Stimulated activated CD4-positive, alpha-beta T cell treated with anti-CD3 and anti-CD28 coated beads, Interleukin-12 subunit alpha, Interleukin-12 subunit beta, amount 100 ng/mL, for 48 hours (primary cell): ENCODE results near the gene SMDT1.

Experiments used
- DNase-seq, 3 donors: peaks; one replicate each; pipeline ENCODE4 v3.0.0-alpha.2; 2020; ENCODE audit warnings: low read depth in 2 of 3, low spot score in 1 of 3

The SMDT1 gene

DNA sequence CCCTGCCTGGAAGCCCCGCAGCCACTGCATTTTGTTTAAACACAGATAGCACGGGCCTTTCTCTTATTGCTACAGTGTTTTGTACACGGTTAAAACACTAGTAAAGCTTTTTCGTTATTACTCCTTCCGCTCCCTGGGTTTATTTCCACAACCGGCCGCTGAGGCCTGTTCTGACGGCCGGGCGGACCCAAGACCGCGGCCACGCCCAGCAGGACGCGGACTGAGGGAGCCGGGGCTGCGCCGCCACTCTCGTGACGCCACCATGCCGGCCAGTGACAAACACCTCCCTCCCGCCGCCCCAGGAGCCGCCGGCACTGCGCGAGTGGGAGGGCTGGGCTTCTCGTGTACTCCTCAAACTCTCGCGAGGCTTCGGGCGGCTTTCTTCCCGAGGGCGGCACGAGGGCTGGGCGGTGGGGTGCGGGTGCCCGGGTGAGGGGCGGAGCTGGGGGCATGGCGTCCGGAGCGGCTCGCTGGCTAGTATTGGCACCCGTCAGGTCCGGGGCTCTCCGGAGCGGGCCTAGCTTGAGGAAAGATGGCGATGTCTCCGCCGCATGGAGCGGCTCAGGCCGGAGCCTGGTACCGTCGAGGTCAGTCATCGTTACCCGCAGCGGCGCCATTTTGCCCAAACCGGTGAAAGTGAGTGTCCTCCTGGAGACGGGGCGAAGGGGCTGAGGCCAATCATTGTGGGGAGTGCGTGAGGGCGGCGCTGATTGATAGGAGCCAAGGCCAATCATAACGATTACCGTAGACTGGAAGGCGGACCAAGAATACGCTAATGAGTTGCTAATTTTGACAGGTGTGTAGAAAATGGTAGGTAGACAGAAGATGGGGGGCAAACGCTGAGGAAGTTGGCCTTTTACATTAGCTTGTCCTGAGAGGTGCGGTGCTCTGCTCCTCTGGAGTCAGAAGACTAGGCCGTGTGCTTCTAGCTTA is at the start of gene SMDT1:
Gene SMDT1, plus strand, starts transcription at position 382 of the 933 bp plus-strand sequence. Its CDS starts 69 bp downstream, at position 451.
- DNase-seq = peak; percentile 95 to 99 (median 96)

DNA sequence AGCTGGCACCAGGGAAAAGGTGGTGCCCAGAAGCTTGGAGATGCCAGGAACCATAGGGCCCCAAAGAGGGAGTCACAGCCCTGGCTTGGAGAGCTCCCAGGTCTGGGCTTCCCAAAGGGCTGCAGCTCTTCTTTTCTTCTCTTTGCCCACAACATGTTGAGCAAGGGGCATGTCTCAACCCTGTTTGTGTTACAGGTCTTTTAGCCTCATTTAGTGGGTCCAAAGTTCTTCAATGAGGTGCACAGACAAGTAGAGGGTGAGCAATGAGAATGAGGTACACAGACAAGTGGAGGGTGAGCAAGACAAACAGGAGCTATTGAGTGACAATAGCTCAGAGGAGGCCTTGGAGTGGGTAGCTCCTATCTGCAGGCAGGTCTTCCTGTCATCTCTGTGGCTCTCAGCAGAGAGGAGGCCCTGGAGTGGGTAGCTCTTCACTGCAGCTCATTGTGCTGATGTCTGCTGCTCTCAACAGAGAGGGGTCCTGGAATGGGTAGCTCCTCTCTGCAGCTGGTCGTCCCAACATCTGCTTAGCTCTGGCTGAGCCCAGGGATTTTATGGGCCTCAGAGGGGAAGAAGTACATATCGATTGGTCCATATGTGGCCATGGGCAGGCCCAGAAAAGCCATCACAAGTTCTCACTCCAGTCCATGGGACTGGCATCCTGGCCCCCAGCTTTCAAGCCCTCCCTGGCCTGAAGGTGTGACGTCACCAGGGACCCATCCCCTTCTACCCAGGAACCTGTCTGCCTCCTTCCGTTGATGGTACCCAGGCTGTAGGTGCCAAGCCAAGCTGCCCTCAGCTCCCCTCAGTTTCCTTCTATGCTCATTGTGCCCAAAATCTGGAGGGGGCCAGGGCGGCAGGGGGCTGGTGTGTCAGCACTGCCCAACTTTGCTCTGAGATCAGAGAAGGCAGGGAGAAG is 46.0 kb upstream of the SMDT1 start:
- DNase-seq = no peak

DNA sequence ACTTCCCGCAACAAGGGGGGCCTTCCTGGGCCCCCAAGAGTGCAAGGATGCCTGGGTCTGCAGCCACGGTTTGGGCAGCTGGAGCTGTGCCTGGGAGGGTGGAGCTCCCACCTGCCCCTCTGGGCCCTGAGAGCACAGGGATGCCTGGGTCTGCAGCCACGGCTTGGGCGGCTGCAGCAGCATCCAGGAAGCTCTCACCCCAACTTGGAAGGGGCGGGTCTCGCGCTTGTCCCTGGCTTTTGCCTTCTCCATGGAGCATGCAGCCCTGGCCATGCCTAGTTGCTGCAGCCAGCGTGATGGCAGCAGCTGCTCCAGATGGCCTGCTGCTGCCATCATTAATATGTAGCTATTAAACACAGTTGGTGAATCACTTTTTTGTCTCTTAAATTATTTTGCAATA is 44.2 kb upstream of the SMDT1 start:
- no peak for DNase-seq

GRCh38 chr22:42039271-42039670 is 40.2 kb upstream of the SMDT1 start:
- no peak for DNase-seq

GRCh38 chr22:42041784-42042183 is 37.7 kb upstream of the SMDT1 start:
- no peak for DNase-seq

- no peak for DNase-seq
These were observed 28.8 kb upstream of the SMDT1 start for GRCh38 chr22:42050641-42051180.

DNA sequence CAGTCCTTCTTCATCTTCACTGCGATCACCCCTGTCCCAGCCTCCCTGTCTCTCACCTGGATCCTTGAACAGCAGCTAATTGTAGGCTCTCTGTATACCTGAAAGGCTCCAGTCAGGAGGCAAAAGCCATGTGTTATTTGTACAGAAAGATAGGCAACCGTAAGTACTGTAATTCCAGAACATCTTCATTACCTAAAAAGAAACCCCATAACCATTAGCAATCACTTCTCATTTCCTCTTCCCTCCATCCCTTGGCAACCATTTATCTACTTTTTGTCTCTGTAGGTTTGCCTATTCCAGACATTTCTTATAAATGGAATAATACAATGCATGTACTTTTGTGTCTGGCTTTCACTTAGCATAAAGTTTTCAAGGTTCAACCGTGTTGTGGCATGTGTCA is 26.7 kb upstream of the SMDT1 start:
- no peak for DNase-seq

DNA sequence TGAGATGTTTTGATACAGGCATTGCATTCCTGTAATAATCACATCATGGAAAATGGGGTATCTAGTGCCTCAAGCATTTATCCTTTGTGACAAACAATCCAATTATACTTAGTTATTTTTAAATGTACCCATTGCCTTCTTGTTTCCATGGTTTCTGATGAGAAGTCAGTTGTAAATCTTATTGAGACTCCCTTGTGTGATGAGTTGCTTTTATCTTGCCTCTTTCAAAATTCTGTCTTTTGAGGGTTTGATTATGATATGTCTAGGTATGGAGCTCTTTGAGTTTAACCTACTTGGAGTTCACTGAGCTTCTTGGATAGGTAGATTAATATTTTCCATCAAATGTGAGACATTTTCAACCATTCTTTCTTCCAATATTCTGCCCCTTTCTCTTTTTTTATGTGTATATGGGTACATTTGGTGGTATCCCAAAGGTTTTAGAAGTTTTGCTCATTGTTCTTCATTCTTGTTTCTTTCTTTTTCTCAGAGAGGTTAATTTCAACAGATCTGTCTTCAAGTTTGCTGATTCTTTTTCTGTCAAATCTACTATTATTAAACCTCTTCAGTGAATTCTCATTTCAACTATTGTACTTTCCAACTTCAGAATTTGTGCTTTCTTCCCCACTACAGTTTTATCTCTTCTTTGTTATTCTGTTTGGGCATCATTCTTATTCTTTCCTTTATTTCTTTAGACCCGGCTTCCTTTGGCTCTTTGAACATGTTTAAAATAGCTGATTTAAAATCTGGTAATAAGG is 22.6 kb upstream of the SMDT1 start:
- DNase-seq = no peak

DNA sequence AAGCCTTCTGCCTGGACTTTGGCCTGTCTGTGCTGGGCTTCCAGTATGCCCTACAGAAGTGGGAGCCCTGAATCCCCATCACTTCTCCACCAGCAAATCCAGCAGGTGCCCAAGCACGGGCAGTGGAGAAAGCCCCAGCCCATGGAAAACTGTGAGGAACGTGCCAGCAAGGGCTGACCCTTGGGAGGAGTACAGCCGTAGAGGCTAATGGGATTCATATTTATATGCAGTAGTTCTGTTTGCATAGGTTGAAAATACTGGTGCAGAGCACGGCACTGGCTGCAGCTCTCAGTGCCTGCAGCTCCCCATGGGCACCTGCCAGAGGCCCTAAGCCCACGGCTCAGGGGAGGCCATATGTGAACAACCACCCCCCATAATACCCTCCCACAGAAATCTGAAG is 19.0 kb upstream of the SMDT1 start:
- DNase-seq = no peak

- no peak for DNase-seq
These were observed 18.5 kb upstream of the SMDT1 start for GRCh38 chr22:42061041-42061440.

DNA sequence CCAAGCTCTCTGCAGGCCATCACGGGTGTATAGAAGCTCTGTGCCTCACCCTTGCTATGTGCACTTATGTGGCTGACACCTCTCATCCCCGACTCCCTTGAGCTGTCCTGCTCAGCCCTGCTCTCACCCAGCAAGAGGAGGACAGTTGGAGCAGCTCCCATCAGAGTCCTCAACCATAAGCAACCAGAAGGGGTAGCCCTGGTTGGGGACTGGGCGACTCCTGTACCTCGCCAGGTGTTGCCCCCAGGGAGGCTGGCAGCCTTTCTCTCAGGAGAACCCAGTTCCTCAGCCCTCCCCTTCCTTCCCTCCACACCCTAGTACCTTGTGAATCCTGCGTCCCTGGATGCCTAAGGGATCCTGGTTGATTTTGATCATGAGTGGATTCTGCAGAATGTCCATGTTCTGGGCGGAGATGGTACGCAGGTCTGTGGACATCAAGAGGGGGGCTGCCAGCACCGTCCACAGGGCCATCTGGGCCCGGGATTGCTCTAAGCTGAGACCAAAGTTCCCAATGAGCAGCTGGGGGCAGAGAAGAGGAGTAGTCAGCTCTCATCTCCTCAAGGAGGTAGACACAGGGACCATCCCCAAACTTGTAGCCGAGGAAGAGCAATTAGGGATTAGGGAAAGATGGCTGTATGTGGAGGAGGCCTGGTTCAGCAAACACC is 16.9 kb upstream of the SMDT1 start:
- DNase-seq = no peak

DNA sequence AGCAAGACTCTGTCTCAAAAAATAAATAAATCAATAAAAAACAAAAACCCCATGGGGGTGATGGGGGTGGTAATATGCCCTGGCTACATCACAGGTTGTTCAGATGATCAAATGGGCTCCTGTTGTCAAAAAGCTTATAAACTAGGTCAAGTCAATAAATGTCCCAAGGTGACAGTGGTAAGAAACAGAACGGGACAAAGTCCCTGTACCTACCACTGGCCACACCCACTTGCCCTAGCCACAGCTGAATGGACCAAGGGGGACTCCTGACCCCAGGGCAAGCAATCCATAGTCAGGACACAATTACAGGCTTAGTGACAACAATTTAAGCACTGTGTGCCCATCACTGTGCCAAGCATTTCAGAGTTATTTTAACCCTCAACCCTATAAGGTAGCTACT is 14.9 kb upstream of the SMDT1 start:
- no peak for DNase-seq

GRCh38 chr22:42065438-42066125 is 13.9 kb upstream of the SMDT1 start:
- DNase-seq = no peak

GRCh38 chr22:42066126-42066761 is 13.3 kb upstream of the SMDT1 start:
- DNase-seq = no peak

DNA sequence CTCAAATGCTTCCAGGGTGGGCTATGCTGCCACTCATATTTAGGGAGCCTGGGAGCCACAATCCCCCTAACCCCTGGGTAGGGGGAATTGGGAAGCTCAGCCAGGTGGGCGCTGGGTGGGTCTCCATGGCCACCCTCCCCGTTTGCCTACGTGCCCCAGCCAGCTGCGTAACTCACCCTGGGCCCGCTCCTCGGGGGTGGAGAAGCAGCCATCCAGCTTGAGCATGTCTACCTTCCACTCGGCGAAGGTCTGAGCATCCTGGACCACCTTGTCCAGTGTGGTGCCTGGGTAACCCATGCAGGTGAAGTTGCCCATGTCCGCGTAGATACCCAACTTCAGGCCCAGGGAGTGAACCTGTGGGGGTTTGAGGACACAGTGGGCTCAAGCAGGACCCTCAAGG is 12.6 kb upstream of the SMDT1 start:
- DNase-seq = no peak

DNA sequence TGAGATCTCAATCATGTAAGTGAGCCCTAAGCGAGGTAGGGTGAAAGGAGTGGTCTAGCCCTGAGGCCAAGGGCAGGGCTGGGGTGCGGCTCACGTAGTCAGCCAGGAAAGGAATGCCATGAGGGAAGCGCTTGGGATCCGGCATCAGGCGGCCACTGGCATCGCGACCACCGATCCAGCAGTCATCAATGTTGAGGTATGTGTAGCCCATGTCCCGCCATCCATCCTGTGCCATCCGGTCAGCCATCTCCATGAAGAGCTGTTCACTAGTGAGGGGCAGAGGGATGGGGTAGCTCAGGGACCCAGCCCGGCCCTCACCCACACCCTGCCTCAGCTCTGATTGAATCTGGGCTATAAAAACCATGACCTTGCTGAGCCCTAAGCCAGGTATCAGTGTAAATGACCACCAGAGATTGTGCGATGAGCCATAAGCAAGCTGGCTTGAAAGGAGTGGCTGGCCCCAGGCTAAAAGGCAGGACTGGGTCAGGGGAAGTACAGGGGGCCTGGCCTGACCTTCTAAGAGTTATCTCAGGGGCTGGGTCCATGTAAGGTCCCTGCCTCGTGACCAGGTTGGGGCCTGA is 11.7 kb upstream of the SMDT1 start:
- DNase-seq = no peak

DNA sequence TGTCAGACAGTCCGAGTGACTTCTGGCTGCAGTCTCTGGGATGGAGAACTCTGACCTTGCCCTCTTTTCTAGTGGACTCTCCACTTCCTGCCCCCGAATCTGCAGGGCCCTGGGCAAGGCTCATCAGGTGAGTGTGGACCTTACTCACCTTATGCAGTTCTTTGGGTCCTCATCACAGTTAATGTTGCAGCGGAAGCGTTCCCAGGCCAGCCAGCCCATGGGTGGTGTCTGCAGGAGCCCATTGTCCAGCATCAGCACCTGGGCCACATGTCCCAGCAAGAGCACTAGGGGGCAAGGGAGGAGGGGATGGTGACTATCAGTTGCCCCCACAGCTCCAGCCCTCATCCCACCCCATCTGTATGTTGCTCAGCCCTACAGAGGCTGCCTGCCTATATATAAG is 11.2 kb upstream of the SMDT1 start:
- no peak for DNase-seq

DNA sequence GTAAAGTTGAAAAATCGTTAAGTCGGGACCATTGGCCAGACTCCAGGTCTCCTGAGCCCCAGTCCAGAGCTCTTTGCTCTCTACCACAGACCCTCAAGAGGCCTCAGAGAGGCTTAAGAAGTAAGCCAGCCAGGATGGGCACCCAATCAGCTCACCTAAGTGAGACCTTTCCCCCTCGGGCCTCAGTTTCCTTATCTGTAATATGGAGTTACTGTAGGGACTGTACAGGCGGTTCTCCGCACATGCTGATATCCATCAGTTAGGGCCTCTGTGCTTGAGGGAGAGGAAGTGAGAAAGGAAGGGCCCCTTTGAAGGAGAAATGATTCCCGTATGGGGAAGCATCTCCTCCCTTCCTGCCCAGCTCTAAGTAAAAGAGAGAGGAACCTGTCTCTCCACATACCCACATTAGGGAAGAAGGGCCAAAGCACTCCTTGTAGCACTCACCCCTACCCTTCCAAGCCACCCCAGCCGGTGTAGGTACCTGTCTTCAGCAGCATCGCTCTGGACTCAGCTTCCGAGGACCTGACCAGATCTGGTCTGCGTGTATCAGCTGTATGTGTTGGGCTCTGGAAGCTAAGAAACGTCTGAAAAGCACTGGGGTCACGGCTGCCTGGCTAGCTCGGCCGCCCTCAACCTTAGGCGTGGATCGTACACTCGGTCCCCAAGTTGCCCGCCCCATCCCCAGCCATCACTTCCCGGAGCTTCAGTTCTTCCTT is 9.5 kb upstream of the SMDT1 start:
- no peak for DNase-seq
